BE2C (cell line): ENCODE data around the gene GALNT8. TPM values are rescaled to one million over a fixed set of nuclear protein-coding genes. Genes with fewer than 3 reads are reported as not detected.

Experiments used
- DNase-seq: peaks from one replicate; pipeline ENCODE4 v3.0.0-alpha.2; 2020
- H3K27me3 ChIP-seq: fragments of 250-450 bp; sonication (Bioruptor Pico); 2 replicates; pipeline ENCODE4 v1.5.1; 2020; ENCODE audit warnings: mild to moderate bottlenecking
- H3K36me3 ChIP-seq: fragments of 250-450 bp; sonication (Bioruptor Pico); 2 replicates; pipeline ENCODE4 v1.5.1; 2020; ENCODE audit warnings: mild to moderate bottlenecking
- H3K4me1 ChIP-seq: fragments of 250-450 bp; sonication (Bioruptor Pico); 2 replicates; pipeline ENCODE4 v1.5.1; 2020
- H3K4me3 ChIP-seq: 2 replicates; pipeline ENCODE4 v1.5.1; 2011; ENCODE audit warnings: low read depth, low read length
- H3K9me3 ChIP-seq: fragments of 250-450 bp; sonication (Bioruptor Pico); 2 replicates; pipeline ENCODE4 v1.5.1; 2020
- CTCF ChIP-seq: IDR thresholded peaks from 2 replicates; pipeline ENCODE4 v1.5.1; 2012; ENCODE audit warnings: mild to moderate bottlenecking, low read depth, low read length
- polyA plus RNA-seq: library from polyadenylated mRNA; unstranded; fragments of >200 nt; gene quantifications from one replicate; pipeline ENCODE4 v1.2.1, GENCODE V29; 2012; ENCODE audit warnings: low read depth, missing spikeins; ENCODE audit not compliant: insufficient read length, insufficient read depth

GALNT8 gene
- 0.88 TPM for polyA plus RNA-seq

DNA sequence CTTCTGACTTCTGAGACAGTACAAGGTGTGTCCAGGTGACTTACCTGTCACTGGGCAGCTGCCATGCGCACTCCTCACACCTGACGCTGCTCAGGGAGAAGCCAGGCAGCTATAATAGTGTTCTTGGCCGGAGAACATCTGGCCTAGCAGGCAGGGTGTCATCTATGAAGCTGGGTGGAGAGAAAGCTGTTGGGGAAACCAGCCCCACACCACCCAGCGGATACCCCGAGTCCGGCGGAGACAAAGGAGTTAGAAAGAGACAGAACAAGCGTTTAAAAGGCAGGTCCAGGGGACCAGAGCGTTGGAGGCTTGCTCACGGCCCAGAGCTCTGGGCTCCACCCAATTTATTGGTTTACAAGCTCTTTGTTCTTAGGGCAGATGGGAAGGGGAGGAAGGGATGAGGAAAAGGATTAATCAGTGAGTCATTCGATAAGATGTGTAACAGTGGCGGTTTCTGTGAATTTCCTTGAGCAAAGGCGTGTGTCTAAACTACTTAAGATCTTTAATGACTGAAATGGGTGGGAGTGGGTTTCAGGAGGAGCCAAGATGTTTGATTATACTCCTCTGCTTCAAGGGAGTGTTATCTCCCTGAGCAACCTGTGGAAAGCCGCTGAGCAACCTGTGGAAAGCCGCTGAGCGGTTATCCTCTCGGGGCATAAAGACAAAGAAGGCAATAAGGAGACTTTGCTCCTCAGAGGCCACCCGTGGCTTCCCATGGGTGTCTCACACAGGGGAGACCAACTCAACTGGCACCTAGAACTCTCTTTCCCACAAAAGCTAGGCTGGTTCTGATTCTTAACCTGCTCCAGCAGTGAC, at the start of gene GALNT8:
Gene GALNT8 (plus strand): TSS at position 580 of the 816 bp plus-strand sequence. CDS start 278 bp downstream, outside the sequence.
- H3K36me3 ChIP-seq, result no peaks in the 10 kb centered on the region
- no peaks in the 10 kb centered on the region for H3K4me1 ChIP-seq
- no peak for TF ChIP-seq CTCF
- no peaks in the 10 kb centered on the region for H3K9me3 ChIP-seq
- H3K4me3 ChIP-seq, result no peak within 1 kb of the TSS
- no peak for DNase-seq
- peaks cover 16% of the 10 kb centered on the region for H3K27me3 ChIP-seq

- no peak for TF ChIP-seq CTCF
- H3K4me3 ChIP-seq, result no peak overlapping the region
- H3K36me3 ChIP-seq, result peaks cover 18% of the 10 kb centered on the region
- no peaks in the 10 kb centered on the region for H3K9me3 ChIP-seq
- H3K4me1 ChIP-seq, result no peaks in the 10 kb centered on the region
- H3K27me3 ChIP-seq, result no peaks in the 10 kb centered on the region
- no peak for DNase-seq
Observed at GRCh38 chr12:4679711-4680110, 40.5 kb upstream of the GALNT8 start.

GRCh38 chr12:4681732-4682131, 38.5 kb upstream of the GALNT8 start:
- H3K4me3 ChIP-seq, result no peak overlapping the region
- H3K9me3 ChIP-seq, result no peaks in the 10 kb centered on the region
- H3K27me3 ChIP-seq, result no peaks in the 10 kb centered on the region
- DNase-seq, result no peak
- no peak for TF ChIP-seq CTCF
- H3K36me3 ChIP-seq, result peaks cover 25% of the 10 kb centered on the region
- no peaks in the 10 kb centered on the region for H3K4me1 ChIP-seq

- H3K4me1 ChIP-seq, result no peaks in the 10 kb centered on the region
- no peak overlapping the region for H3K4me3 ChIP-seq
- H3K9me3 ChIP-seq, result no peaks in the 10 kb centered on the region
- no peak for DNase-seq
- H3K27me3 ChIP-seq, result no peaks in the 10 kb centered on the region
- no peak for TF ChIP-seq CTCF
- H3K36me3 ChIP-seq, result peaks cover 46% of the 10 kb centered on the region
Observed at GRCh38 chr12:4685317-4685716, 34.9 kb upstream of the GALNT8 start.

- no peaks in the 10 kb centered on the region for H3K9me3 ChIP-seq
- no peak for DNase-seq
- H3K36me3 ChIP-seq, result peaks cover 26% of the 10 kb centered on the region
- TF ChIP-seq CTCF, result no peak
- H3K4me3 ChIP-seq, result no peak overlapping the region
- no peaks in the 10 kb centered on the region for H3K27me3 ChIP-seq
- no peaks in the 10 kb centered on the region for H3K4me1 ChIP-seq
Observed at GRCh38 chr12:4690760-4691159, 29.4 kb upstream of the GALNT8 start.

GRCh38 chr12:4700621-4701026, 19.6 kb upstream of the GALNT8 start:
- no peak for TF ChIP-seq CTCF
- no peak for DNase-seq
- Histone ChIP-seq H3K27me3 (no peaks in the 10 kb centered on the region), H3K36me3 (no peaks in the 10 kb centered on the region), H3K4me3 (no peak overlapping the region), H3K9me3 (no peaks in the 10 kb centered on the region), H3K4me1 (no peaks in the 10 kb centered on the region)
